ENCODE measurements around the gene KCNV2. TPM values are rescaled to one million over a fixed set of nuclear protein-coding genes. Genes with fewer than 3 reads are reported as not detected.
"Not testable (repeated sequence)": the region's sequence is repeated elsewhere in the genome, so short reads cannot be mapped to it uniquely, and the experiment has no call there.

Gene KCNV2
- total RNA-seq, result not detected
- long read RNA-seq, result 0 reads

DNA sequence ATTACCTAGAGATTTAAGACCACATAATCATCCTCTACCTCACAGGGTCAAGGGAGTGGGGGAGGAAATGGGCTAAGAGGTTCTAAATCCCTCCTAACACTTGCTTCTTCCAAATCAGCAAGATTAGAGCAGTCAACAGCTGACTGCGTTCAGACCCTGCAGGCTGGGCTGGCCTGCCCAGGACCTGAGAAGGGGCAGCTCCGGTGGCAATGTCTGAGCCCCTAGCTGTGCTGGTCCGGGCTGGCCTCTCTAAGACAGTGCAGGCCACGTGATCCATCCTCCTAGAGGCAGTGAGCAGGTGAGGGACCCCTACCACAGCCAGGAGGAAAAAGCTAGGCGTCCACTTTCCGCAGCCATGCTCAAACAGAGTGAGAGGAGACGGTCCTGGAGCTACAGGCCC is at the start of gene KCNV2:
Gene KCNV2, plus strand, starts transcription at position 126 of the 400 bp plus-strand sequence. Its CDS starts 230 bp downstream, at position 356.
- DNase-seq (ENCODE audit: low spot score), result no peak

DNA sequence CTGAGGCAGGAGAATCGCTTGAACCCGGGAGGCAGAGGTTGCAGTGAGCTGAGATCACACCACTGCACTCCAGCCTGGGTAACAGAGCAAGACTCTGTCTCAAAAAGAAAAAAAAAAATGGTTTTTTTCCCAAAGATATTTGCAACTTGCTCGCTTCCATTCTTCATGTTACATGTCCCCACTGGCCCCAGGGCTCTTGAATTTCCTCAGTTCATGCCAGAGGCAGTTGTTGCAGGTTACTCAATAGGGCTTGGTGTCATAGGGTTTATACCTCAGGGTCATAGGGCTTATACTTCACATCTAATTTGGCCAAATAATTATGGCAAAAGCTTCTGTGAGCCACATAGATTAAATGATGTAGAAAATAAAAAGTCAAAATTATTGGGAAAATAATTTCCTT is 44.1 kb upstream of the KCNV2 start:
- no peak for DNase-seq (ENCODE audit: low spot score)

DNA sequence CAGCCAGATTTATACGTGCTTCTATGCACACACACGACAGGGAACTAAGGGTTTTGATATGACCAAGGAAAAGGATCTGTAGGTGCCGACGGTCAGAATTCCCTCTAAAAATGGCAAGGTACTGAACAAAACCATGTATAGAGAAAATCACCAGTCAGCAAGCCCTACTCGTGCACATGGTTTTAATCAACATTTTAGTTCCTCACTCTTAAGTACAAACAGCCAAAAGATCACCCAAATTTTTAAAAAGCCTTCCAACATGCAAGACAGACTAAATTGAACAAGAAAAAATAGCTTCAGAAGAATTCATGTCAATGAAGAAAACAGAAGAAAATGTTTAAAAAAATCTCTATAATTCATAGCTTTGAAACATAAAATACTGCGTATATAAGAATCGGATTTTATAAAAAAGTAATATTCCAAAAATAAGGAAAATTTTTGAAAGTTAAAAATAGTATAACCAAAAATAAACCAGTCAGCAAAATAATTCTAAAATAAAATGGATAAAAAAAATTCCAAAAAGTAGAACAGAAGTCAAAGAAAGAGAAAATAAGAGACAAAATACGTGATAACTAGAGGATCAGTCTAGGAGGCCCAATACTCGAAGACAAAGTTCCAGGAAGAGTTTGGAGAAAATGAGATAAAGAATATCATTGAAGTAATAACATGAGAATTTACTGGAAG is 43.0 kb upstream of the KCNV2 start:
- no peak for DNase-seq (ENCODE audit: low spot score)

- DNase-seq (ENCODE audit: low spot score), result no peak
Measured at GRCh38 chr9:2675834-2676233, 41.5 kb upstream of the KCNV2 start.

DNA sequence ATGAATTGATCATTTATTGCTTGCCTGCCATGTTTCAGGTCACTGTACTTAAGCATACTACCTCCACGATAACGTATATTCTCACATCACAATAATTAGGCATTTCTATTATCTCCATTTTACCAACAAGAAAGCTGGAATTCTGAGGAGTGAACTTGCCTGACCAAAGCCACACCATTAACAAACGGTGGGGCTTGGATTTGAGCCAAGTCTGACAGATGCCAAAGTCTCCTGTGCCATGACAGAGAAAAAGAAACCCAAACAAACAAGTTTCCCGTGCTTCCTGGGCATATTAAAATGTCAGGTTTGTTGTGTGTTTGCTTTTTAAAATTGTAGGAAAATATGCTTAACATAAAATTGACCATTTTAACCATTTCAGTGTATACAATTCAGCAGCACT is 40.8 kb upstream of the KCNV2 start:
- DNase-seq (ENCODE audit: low spot score), result no peak

GRCh38 chr9:2677915-2678889 is 39.1 kb upstream of the KCNV2 start:
- no peak for DNase-seq (ENCODE audit: low spot score)

DNA sequence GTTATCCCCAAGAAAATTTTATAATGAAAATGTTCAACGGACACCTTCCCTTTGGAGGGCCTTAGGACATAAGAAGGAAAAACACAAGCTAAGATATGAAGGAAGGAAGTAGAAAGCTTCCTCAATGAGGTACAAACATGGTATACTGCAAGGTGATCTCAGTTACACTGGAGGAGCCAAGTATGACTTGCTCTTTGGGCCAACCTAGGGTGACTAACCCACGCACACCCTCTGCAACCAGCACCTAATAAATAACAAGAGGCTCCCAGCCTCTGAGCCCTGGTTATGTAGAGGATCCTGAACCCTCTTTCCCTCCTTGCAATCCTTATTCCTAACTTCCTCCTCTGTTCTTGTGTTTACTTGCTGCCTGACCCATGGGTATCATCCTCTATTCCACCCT is 38.3 kb upstream of the KCNV2 start:
- no peak for DNase-seq (ENCODE audit: low spot score)

DNA sequence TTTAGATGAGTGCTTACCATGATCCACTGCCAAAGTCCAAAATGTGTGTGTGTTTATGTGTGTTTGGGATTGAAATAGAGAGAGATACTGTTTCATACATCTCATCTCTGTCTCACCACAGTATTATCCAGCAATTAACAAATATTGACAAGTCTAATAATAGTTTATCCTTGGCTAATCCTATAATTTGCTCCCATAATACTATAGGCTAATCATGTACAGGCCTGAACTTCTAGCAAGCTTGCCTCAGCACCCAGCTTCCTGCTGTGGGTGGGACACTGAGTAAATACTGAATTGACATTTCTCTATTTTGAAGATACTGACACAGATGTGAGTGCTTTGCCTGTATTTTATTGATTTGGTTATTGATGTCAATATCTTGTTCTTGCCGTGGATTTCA is 35.3 kb upstream of the KCNV2 start:
- no peak for DNase-seq (ENCODE audit: low spot score)

DNA sequence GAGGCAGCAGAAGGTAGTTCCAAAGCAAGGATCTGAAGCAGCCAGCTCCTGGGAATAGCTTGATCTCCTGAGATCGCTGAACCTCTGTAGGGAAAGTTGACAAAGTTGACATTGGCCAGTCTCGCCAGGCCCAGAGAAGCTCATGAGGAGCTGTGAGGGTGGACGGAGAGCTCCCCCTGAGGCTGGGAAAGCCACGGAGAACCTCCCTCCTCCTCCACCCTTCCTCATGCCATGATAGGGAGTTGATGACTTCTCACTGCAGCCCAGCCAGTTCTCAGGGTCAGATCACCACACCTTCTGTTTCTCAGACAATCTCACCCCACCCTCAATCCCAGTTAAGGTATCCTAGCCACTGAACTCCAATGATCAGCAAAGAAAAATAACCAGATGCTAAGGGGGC is 30.4 kb upstream of the KCNV2 start:
- no peak for DNase-seq (ENCODE audit: low spot score)

DNA sequence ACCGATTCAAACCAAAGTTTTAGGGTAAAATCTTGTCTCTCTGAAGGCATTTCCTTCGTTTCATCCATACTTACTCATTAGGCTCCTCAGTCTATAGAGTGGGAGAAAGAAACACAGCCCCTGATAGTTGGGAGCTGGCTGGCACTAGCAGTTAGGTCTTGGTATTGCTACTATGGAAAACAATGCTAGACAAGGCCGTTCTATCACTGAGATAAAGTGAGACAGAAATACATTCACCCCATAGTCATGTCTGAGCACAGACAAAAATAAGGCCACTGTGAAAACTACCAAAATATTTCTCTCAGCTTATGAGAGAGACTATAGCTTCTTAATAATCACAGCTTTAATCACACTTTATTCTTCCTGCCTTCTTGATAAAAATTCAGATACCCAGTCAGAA is 28.7 kb upstream of the KCNV2 start:
- DNase-seq (ENCODE audit: low spot score), result no peak

DNA sequence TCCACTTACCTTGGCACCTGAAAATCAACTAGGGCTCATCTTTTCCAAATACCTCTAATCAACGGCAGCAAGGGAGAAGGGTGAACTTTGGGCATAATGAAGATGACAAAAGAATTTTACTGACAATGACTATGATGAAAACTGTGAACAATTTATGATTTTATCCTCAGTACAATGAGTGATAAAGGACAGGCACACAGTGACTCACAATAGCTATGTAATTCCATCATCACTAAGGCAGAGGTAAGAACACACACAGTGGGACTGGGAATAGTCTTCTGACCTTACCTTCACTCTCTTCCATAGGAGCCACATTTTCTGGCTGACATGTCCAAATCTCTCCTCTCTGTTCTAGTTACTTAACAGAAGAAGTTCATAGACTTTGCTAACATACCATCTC is 26.1 kb upstream of the KCNV2 start:
- DNase-seq (ENCODE audit: low spot score), result no peak

DNA sequence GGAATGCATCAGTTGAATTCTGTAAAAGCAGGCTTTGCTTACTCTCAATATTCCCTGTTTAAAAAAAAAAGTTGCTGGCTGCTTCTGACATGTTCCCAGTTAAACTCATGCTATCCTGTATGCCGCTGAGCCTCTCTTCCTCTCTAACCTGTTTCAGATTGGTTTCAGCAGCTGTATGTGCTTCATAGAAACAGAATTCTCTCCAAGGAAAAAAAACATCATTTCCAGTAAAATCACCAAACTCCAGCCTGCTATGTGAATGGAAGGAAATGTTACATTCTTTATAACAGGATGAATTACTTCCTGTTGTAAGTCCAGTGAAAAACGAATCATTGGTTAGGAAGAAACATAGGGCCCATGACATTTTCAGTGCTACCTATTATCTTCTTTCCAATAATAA is 25.7 kb upstream of the KCNV2 start:
- no peak for DNase-seq (ENCODE audit: low spot score)

- DNase-seq (ENCODE audit: low spot score), result no peak
Measured at GRCh38 chr9:2693056-2693455, 24.3 kb upstream of the KCNV2 start.

GRCh38 chr9:2697492-2697891 is 19.8 kb upstream of the KCNV2 start:
- DNase-seq (ENCODE audit: low spot score), result no peak

GRCh38 chr9:2700398-2700797 is 16.9 kb upstream of the KCNV2 start:
- no peak for DNase-seq (ENCODE audit: low spot score)

GRCh38 chr9:2700909-2701550 is 16.3 kb upstream of the KCNV2 start:
- DNase-seq (ENCODE audit: low spot score), result no peak

- DNase-seq (ENCODE audit: low spot score), result no peak
Measured at GRCh38 chr9:2704504-2704903, 12.8 kb upstream of the KCNV2 start.

- DNase-seq (ENCODE audit: low spot score), result not testable (repeated sequence)
Measured at GRCh38 chr9:2707256-2707655, 10.1 kb upstream of the KCNV2 start.

GRCh38 chr9:2709645-2710101 is 7.6 kb upstream of the KCNV2 start:
- DNase-seq (ENCODE audit: low spot score), result no peak

DNA sequence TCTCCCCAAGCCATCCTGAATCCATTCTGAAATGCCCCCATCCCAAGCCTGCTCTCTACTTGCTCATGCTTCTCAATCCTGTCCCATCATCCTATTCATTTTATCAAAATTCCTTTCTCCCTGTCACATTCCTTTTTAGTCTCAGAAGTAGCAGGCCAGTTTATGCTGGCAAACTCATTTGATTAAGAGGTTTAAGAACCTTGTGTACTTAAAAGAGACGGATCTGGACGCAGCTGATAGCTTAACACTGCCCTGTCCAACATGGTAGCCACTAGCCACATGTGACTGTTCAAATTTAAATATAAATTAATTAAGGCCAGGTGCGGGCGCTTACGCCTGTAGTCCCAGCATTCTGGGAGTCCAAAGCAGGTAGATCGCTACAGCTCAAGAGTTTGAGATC is 5.6 kb upstream of the KCNV2 start:
- no peak for DNase-seq (ENCODE audit: low spot score)

GRCh38 chr9:2718001-2718697 is 839 bp downstream of the KCNV2 start:
- no peak for DNase-seq (ENCODE audit: low spot score)
